GM12875 (cell line): ENCODE results near the gene SLC10A3.

Experiments used
- H3K4me3 ChIP-seq: one replicate; pipeline ENCODE4 v1.5.1; 2011; ENCODE audit warnings: low read depth, low read length, control low read depth
- CTCF ChIP-seq: IDR thresholded peaks from 2 replicates; pipeline ENCODE4 v1.5.1; 2011; ENCODE audit warnings: low read depth, mild to moderate bottlenecking, control low read depth, inconsistent platforms, low read length, moderate library complexity, borderline replicate concordance; ENCODE audit not compliant: insufficient read depth

SLC10A3 gene

DNA sequence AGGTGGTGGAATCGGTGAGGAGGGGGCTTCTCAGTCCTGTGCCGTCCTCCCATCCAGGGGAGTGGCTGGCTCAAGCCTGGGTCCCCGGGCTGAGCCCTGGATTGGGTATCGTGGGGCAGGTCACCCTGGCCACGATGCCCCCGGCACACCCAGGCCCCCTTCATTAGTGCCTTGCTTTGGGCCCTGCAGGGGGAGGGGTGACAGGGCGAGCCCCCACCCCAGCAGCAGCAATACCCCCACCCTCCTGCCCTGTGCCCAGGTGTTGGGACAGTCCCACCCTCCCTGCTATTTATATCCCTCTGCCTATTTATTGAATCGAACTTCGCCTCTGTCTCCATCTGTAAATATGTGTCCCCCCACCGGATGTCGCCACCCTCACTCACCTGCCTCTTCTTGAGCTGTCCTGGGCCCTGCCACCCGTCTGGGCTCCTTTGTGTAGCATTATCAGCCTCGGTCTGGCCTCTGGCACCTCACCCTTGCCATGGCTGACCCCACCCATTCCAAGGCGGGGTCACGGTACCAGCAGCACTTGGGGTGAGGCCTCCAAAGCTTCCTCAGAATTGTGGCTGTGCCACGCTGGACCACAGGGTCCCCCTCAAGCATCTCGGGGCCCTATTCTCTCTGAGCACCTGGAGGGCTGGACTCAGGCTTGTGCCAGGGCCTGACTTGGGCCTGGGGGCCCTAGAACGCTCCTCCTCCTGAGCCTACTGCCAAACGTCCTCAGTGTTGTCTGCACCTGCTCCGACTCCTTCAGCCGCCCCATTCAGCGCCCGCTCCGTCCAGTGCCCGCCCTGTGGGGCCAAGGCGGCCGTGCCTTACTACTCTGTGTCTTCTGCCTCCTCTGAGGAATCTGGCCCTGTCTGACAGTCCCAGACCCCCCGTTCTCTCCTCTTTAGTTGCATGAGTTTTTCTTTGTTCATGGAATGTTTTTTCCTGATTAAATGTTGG, 17.5 kb downstream of the SLC10A3 start:
- TF ChIP-seq CTCF: no peak
- H3K4me3 ChIP-seq: no peak overlapping the region

- H3K4me3 ChIP-seq: no peak overlapping the region
- no peak for TF ChIP-seq CTCF
Observed at GRCh38 chrX:154471839-154472684, 18.4 kb downstream of the SLC10A3 start.

DNA sequence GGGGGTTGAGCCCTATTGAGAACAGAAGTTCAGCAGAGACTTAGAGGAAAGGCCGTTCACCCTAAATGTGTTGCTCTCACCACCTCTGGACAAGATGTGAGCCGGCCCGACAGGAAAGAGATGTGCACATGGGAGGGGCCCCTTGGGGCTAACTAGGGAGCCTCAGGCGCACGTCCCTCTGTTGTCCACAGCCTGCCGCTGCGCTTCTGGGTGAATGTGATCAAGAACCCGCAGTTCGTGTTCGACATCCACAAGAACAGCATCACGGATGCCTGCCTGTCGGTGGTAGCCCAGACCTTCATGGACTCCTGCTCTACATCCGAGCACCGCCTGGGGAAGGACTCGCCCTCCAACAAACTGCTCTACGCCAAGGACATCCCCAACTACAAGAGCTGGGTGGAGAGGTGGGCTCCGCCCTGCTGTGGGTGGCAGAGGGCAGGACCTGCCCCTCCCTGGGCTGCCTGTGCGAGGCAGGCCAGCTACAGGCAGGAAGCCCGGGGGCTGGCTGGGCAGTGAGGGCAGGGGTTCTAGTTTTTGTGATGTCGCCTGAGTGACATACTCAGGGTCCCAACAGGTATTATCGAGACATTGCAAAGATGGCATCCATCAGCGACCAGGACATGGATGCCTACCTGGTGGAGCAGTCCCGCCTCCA, 19.4 kb downstream of the SLC10A3 start:
- TF ChIP-seq CTCF: no peak
- H3K4me3 ChIP-seq: no peak overlapping the region

DNA sequence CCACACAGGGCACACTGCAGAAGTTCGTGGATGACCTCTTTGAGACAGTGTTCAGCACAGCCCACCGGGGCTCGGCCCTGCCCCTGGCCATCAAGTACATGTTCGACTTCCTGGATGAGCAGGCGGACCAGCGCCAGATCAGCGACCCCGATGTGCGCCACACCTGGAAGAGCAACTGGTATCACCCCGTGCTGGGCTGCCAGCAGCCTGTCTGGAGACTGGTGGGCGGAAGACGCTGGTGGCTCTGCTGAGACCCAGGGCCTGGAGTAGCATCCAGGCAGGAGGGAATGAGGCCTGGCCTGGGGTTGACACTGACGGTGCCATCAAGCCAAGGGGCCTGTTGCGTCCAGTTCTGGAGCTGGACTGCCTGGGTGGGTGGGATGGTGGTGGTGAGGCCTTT, 20.0 kb downstream of the SLC10A3 start:
- TF ChIP-seq CTCF: no peak
- H3K4me3 ChIP-seq: no peak overlapping the region

DNA sequence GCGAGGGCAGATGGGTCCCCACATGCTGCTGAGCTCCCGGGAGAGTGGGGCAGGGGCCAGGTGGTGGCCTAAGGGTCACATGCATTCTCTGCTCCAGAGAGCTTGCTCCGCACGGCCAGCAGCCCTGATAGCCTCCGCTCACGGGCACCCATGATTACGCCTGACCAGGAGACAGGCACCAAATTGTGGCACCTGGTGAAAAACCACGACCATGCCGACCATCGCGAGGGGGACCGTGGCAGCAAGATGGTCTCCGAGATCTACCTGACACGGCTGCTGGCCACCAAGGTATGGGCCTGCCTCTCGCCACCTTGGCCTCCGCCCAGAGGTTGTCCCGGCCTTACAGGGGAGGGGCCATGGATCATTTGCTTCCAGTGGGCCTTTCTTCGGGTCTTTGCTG, 20.5 kb downstream of the SLC10A3 start:
- no peak for TF ChIP-seq CTCF
- no peak overlapping the region for H3K4me3 ChIP-seq

DNA sequence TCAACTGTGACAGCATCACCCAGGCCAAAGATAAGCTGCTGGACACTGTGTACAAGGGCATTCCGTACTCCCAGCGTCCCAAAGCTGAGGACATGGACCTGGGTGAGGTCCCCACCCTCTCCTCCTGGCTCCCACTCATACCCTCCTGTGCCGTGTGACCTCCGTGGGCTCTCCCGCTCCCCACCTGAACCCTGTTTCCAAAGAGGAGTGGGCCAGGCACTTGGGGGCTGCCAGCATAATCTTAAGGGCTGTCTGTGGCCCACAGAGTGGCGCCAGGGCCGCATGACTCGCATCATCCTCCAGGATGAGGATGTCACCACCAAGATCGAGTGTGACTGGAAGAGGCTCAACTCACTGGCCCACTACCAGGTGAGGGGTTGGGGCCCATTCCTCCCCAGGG, 21.3 kb downstream of the SLC10A3 start:
- no peak overlapping the region for H3K4me3 ChIP-seq
- no peak for TF ChIP-seq CTCF
